ENCODE measurements around the gene KLHDC7B.
A peak's percentile ranks its signal among the peaks of the same experiment; 100 is the strongest.

KLHDC7B gene

GRCh38 chr22:50523806-50524675, 21.7 kb upstream of the KLHDC7B start:
- no peak for DNase-seq (ENCODE audit: low read depth, low spot score)
- Histone ChIP-seq H3K9me3 (ENCODE audit: insufficient read depth, low read length) (no peaks in the 10 kb centered on the region), H3K4me3 (ENCODE audit: insufficient read length, low read depth) (peak overlapping the region; percentile 82), H3K27me3 (ENCODE audit: insufficient read depth, insufficient read length) (no peaks in the 10 kb centered on the region), H3K4me1 (ENCODE audit: insufficient read depth, insufficient read length) (peaks cover 11% of the 10 kb centered on the region), H3K9ac (ENCODE audit: insufficient read length, low read depth) (peak overlapping the region; percentile 91), H3K36me3 (ENCODE audit: insufficient read depth, insufficient read length, low read length) (peaks cover 47% of the 10 kb centered on the region)
- no peak for TF ChIP-seq ZNF274 (IDR thresholded peaks at IDR 0.05; ENCODE audit: low read depth, low read length)
- TF ChIP-seq YY1 (IDR thresholded peaks at IDR 0.05; ENCODE audit: insufficient read depth, insufficient read length) = no peak
- TF ChIP-seq SUZ12 (IDR thresholded peaks at IDR 0.05; ENCODE audit: extremely low read depth, insufficient read depth, insufficient read length) = no peak

DNA sequence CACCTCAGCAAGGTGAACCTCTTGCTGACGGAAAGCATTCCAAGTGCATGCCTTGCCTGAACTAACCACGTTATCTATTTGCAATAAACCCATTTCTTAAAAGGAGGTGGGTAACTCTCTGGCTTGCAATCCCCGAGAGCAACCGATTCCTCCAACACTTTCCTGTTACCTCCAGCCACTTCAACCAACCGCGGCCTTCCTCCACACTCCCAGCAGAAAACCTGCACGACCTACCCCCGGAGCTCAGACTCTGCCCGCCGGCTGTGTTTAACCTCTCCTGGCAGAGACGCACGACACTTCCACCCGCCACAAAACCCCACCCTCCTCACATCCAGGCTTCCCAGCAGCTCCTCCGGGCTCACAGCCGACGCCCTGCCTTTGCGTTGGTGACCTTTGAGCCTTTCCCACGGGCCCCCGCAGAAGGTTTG, 21.0 kb upstream of the KLHDC7B start:
- Histone ChIP-seq H3K4me3 (ENCODE audit: insufficient read length, low read depth) (peak overlapping the region; percentile 82), H3K9ac (ENCODE audit: insufficient read length, low read depth) (peak overlapping the region; percentile 91), H3K27me3 (ENCODE audit: insufficient read depth, insufficient read length) (no peaks in the 10 kb centered on the region), H3K9me3 (ENCODE audit: insufficient read depth, low read length) (no peaks in the 10 kb centered on the region), H3K4me1 (ENCODE audit: insufficient read depth, insufficient read length) (peaks cover 11% of the 10 kb centered on the region), H3K36me3 (ENCODE audit: insufficient read depth, insufficient read length, low read length) (peaks cover 40% of the 10 kb centered on the region)
- TF ChIP-seq YY1 (IDR thresholded peaks at IDR 0.05; ENCODE audit: insufficient read depth, insufficient read length) = no peak
- no peak for TF ChIP-seq SUZ12 (IDR thresholded peaks at IDR 0.05; ENCODE audit: extremely low read depth, insufficient read depth, insufficient read length)
- no peak for TF ChIP-seq ZNF274 (IDR thresholded peaks at IDR 0.05; ENCODE audit: low read depth, low read length)
- no peak for DNase-seq (ENCODE audit: low read depth, low spot score)

DNA sequence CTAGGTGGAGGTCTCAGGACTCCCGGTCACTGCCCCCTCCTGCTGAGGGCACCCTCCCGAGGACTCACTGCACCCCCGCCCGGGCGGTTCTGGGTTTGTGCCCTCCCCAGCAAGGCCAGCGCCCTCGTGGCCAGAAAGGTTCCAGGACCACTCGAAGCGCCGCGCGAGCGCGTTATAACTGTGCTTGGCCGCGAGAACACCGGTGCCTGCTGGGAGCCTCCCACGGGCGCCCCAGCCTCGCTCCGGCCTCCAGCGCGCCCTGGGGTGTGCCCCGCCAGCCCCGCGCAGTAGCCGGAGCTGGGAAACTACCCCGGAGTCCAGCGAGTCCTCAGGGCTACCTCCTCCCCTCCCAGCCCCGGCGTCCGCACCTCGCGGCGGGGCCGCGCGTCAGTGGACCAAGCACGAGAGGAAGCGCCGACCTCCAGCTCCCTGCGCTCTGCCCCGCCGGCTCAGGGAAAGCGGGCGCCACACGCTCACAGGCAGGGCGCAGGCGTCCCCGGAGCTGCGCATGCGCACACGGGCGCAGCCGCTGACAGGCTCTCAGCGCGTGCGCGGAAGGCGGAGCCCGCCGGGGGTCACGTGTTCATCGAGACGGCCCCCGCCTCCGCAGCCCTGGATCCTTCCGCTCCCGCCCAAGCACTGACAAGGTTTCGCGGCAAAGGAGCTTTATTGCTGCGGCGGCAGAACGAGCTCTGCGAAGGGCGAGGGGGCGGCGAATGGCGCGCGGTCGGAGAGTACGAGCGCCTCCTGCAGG, 20.4 kb upstream of the KLHDC7B start, which contains the start of gene SCO2:
SCO2 (minus strand) TSS at position 495 of the 754 bp plus-strand sequence. CDS start 1,187 bp downstream, outside the sequence.
- H3K36me3 ChIP-seq (ENCODE audit: insufficient read depth, insufficient read length, low read length) = peaks cover 40% of the 10 kb centered on the region
- H3K4me1 ChIP-seq (ENCODE audit: insufficient read depth, insufficient read length) = peaks cover 11% of the 10 kb centered on the region
- no peaks in the 10 kb centered on the region for H3K9me3 ChIP-seq (ENCODE audit: insufficient read depth, low read length)
- H3K27me3 ChIP-seq (ENCODE audit: insufficient read depth, insufficient read length) = no peaks in the 10 kb centered on the region
- peak; percentile 89 for DNase-seq (ENCODE audit: low read depth, low spot score)
- peak within 1 kb of the TSS; percentile 91 for H3K9ac ChIP-seq (ENCODE audit: insufficient read length, low read depth)
- peak within 1 kb of the TSS; percentile 82 for H3K4me3 ChIP-seq (ENCODE audit: insufficient read length, low read depth)
- TF ChIP-seq SUZ12 (IDR thresholded peaks at IDR 0.05; ENCODE audit: extremely low read depth, insufficient read depth, insufficient read length) (no peak), ZNF274 (IDR thresholded peaks at IDR 0.05; ENCODE audit: low read depth, low read length) (no peak), YY1 (IDR thresholded peaks at IDR 0.05; ENCODE audit: insufficient read depth, insufficient read length) (no peak)

DNA sequence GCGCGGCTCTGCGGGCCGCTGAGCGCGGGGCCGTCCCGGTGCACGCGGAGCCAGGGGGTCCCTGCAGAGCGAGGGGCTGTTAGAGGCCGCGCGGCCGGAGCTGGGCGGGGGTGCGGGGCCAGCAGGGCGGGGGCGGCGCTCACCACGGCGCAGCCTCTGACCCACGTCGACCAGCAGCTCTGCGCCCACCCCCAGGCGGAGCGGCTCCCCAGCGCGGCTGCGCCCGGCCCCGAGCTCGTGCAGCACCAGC, 19.9 kb upstream of the KLHDC7B start:
- Histone ChIP-seq H3K9me3 (ENCODE audit: insufficient read depth, low read length) (no peaks in the 10 kb centered on the region), H3K4me3 (ENCODE audit: insufficient read length, low read depth) (peak overlapping the region; percentile 82), H3K36me3 (ENCODE audit: insufficient read depth, insufficient read length, low read length) (peaks cover 39% of the 10 kb centered on the region), H3K27me3 (ENCODE audit: insufficient read depth, insufficient read length) (no peaks in the 10 kb centered on the region), H3K4me1 (ENCODE audit: insufficient read depth, insufficient read length) (peaks cover 11% of the 10 kb centered on the region), H3K9ac (ENCODE audit: insufficient read length, low read depth) (peak overlapping the region; percentile 91)
- TF ChIP-seq YY1 (IDR thresholded peaks at IDR 0.05; ENCODE audit: insufficient read depth, insufficient read length) = no peak
- no peak for TF ChIP-seq ZNF274 (IDR thresholded peaks at IDR 0.05; ENCODE audit: low read depth, low read length)
- no peak for TF ChIP-seq SUZ12 (IDR thresholded peaks at IDR 0.05; ENCODE audit: extremely low read depth, insufficient read depth, insufficient read length)
- no peak for DNase-seq (ENCODE audit: low read depth, low spot score)

DNA sequence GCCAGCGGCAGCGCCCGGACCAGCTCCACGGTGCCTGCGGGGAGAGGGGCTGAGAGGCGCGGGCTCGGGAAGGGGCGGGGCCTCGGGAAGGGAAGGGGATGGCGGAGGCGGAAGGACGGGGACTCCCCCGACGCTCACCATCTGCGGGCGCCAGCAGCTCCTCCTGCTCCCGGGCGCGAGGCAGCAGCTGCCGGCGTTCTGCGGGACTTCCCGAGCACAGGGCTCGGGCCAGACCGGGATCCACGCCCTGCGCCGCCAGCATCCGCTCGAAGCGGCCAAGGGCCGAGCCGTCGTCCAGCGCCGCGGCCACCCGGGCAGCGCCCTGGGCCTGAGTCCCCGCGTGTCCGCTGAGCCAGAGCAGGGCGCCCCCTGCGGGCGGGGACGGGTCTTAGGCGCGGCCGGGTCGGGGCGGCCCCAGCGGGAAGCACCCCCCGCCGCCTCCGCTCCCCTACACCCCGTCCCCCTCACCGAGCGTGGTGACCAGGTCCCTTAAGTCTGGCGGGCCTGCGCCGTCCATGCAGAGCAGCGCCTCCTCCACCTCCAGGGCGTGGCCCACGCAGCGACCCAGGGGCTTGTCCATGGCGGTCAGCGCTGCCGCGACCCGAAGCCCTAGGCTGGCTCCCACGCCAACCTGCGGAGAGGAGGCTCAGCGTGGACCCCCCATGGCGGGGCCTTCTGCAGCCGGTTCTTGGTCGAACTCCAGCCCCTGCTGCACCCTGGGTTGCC, 19.4 kb upstream of the KLHDC7B start:
- no peak for TF ChIP-seq SUZ12 (IDR thresholded peaks at IDR 0.05; ENCODE audit: extremely low read depth, insufficient read depth, insufficient read length)
- TF ChIP-seq ZNF274 (IDR thresholded peaks at IDR 0.05; ENCODE audit: low read depth, low read length) = no peak
- no peak for TF ChIP-seq YY1 (IDR thresholded peaks at IDR 0.05; ENCODE audit: insufficient read depth, insufficient read length)
- Histone ChIP-seq H3K9ac (ENCODE audit: insufficient read length, low read depth) (peak overlapping the region; percentile 91), H3K36me3 (ENCODE audit: insufficient read depth, insufficient read length, low read length) (peaks cover 34% of the 10 kb centered on the region), H3K27me3 (ENCODE audit: insufficient read depth, insufficient read length) (no peaks in the 10 kb centered on the region), H3K4me3 (ENCODE audit: insufficient read length, low read depth) (peak overlapping the region; percentile 82), H3K4me1 (ENCODE audit: insufficient read depth, insufficient read length) (peaks cover 11% of the 10 kb centered on the region), H3K9me3 (ENCODE audit: insufficient read depth, low read length) (no peaks in the 10 kb centered on the region)
- DNase-seq (ENCODE audit: low read depth, low spot score) = no peak

- H3K36me3 ChIP-seq (ENCODE audit: insufficient read depth, insufficient read length, low read length) = peaks cover 26% of the 10 kb centered on the region
- H3K4me3 ChIP-seq (ENCODE audit: insufficient read length, low read depth) = peak overlapping the region; percentile 82
- peak overlapping the region; percentile 91 for H3K9ac ChIP-seq (ENCODE audit: insufficient read length, low read depth)
- peaks cover 11% of the 10 kb centered on the region for H3K4me1 ChIP-seq (ENCODE audit: insufficient read depth, insufficient read length)
- H3K27me3 ChIP-seq (ENCODE audit: insufficient read depth, insufficient read length) = no peaks in the 10 kb centered on the region
- TF ChIP-seq SUZ12 (IDR thresholded peaks at IDR 0.05; ENCODE audit: extremely low read depth, insufficient read depth, insufficient read length) = no peak
- no peak for TF ChIP-seq ZNF274 (IDR thresholded peaks at IDR 0.05; ENCODE audit: low read depth, low read length)
- no peak for TF ChIP-seq YY1 (IDR thresholded peaks at IDR 0.05; ENCODE audit: insufficient read depth, insufficient read length)
- H3K9me3 ChIP-seq (ENCODE audit: insufficient read depth, low read length) = no peaks in the 10 kb centered on the region
- DNase-seq (ENCODE audit: low read depth, low spot score) = no peak
These were observed 18.6 kb upstream of the KLHDC7B start for GRCh38 chr22:50526834-50527801.
